GM12878 (cell line): ENCODE data around the gene PPP1R17.

Experiments used
- CEBPB ChIP-seq, 2 experiments: fragments of 150-350 bp in 1 of 2; IDR thresholded peaks; 2 replicates each; pipeline ENCODE4 v1.6.1; 2012 to 2014; ENCODE audit warnings: low read depth in 2 of 2, low read length in 2 of 2, borderline replicate concordance in 1 of 2, inconsistent platforms in 1 of 2
- HDAC6 ChIP-seq: fragments of 200-600 bp; sonication (generic); IDR thresholded peaks from one replicate; pipeline ENCODE4 v1.8.0; 2017; ENCODE audit warnings: antibody characterized with exemption; ENCODE audit not compliant: unreplicated experiment
- JUND ChIP-seq: IDR thresholded peaks from 2 replicates; pipeline ENCODE4 v1.6.1; 2012; ENCODE audit warnings: low read depth, mild to moderate bottlenecking, low read length, improper control_type of control experiment, moderate library complexity
- NRF1 ChIP-seq: conservative IDR thresholded peaks from 2 replicates; pipeline ENCODE4 v1.6.1; 2011; ENCODE audit warnings: mild to moderate bottlenecking, low read depth, low read length, improper control_type of control experiment
- POLR2A ChIP-seq: IDR thresholded peaks from 2 replicates; pipeline ENCODE4 v1.6.1; 2011; ENCODE audit warnings: low read depth, mild to moderate bottlenecking, low read length
- RAD21 ChIP-seq: IDR thresholded peaks from 2 replicates; pipeline ENCODE4 v1.6.1; 2011; ENCODE audit warnings: mild to moderate bottlenecking, low read depth, low read length, moderate library complexity; ENCODE audit not compliant: insufficient read depth
- SP1 ChIP-seq: IDR thresholded peaks from one replicate; pipeline ENCODE4 v1.6.1; 2011; ENCODE audit warnings: low read depth, low read length
- TF ChIP-seq, protein P1 (sequence below), 3 experiments: IDR thresholded peaks in 2 of 3; conservative IDR thresholded peaks in 1 of 3; 2 replicates each; pipeline ENCODE4 v1.5.1; 2011; ENCODE audit warnings: low read depth in 3 of 3, low read length in 3 of 3, mild to moderate bottlenecking in 3 of 3, control low read depth in 2 of 3, moderate library complexity in 2 of 3, inconsistent platforms in 1 of 3, mixed read lengths in 1 of 3; ENCODE audit not compliant: control insufficient read depth in 2 of 3, insufficient read depth in 1 of 3; ENCODE audit errors: extremely low read depth in 1 of 3
- TF ChIP-seq, protein P2 (sequence below): fragments of 450-650 bp; IDR thresholded peaks from 2 replicates; pipeline ENCODE4 v1.6.1; 2018; ENCODE audit warnings: mild to moderate bottlenecking, low read depth, moderate library complexity; ENCODE audit not compliant: partially characterized antibody
- TF ChIP-seq, protein P3 (sequence below): IDR thresholded peaks from 2 replicates; pipeline ENCODE4 v1.6.1; 2012; ENCODE audit warnings: low read length, inconsistent platforms

- TF ChIP-seq, protein P1, sequence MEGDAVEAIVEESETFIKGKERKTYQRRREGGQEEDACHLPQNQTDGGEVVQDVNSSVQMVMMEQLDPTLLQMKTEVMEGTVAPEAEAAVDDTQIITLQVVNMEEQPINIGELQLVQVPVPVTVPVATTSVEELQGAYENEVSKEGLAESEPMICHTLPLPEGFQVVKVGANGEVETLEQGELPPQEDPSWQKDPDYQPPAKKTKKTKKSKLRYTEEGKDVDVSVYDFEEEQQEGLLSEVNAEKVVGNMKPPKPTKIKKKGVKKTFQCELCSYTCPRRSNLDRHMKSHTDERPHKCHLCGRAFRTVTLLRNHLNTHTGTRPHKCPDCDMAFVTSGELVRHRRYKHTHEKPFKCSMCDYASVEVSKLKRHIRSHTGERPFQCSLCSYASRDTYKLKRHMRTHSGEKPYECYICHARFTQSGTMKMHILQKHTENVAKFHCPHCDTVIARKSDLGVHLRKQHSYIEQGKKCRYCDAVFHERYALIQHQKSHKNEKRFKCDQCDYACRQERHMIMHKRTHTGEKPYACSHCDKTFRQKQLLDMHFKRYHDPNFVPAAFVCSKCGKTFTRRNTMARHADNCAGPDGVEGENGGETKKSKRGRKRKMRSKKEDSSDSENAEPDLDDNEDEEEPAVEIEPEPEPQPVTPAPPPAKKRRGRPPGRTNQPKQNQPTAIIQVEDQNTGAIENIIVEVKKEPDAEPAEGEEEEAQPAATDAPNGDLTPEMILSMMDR (IDR thresholded peaks at IDR 0.05 in 2 of 3, conservative IDR thresholded peaks at IDR 0.05 in 1 of 3; ENCODE audit: control insufficient read depth in 2 of 3, extremely low read depth in 1 of 3, insufficient read depth in 1 of 3, low read depth in 3 of 3, low read length in 3 of 3) = no peak
- TF ChIP-seq SP1 (no peak), RAD21 (no peak), CEBPB (IDR thresholded peaks at IDR 0.05; ENCODE audit: borderline replicate concordance in 1 of 2, low read depth in 2 of 2, low read length in 2 of 2) (no peak), JUND (no peak), HDAC6 (no peak), NRF1 (no peak), POLR2A (no peak)
- TF ChIP-seq, protein P2, sequence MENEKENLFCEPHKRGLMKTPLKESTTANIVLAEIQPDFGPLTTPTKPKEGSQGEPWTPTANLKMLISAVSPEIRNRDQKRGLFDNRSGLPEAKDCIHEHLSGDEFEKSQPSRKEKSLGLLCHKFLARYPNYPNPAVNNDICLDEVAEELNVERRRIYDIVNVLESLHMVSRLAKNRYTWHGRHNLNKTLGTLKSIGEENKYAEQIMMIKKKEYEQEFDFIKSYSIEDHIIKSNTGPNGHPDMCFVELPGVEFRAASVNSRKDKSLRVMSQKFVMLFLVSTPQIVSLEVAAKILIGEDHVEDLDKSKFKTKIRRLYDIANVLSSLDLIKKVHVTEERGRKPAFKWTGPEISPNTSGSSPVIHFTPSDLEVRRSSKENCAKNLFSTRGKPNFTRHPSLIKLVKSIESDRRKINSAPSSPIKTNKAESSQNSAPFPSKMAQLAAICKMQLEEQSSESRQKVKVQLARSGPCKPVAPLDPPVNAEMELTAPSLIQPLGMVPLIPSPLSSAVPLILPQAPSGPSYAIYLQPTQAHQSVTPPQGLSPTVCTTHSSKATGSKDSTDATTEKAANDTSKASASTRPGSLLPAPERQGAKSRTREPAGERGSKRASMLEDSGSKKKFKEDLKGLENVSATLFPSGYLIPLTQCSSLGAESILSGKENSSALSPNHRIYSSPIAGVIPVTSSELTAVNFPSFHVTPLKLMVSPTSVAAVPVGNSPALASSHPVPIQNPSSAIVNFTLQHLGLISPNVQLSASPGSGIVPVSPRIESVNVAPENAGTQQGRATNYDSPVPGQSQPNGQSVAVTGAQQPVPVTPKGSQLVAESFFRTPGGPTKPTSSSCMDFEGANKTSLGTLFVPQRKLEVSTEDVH = no peak
- TF ChIP-seq, protein P3, sequence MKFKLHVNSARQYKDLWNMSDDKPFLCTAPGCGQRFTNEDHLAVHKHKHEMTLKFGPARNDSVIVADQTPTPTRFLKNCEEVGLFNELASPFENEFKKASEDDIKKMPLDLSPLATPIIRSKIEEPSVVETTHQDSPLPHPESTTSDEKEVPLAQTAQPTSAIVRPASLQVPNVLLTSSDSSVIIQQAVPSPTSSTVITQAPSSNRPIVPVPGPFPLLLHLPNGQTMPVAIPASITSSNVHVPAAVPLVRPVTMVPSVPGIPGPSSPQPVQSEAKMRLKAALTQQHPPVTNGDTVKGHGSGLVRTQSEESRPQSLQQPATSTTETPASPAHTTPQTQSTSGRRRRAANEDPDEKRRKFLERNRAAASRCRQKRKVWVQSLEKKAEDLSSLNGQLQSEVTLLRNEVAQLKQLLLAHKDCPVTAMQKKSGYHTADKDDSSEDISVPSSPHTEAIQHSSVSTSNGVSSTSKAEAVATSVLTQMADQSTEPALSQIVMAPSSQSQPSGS = no peak
Measured at GRCh38 chr7:31642681-31643115, 44.3 kb upstream of the PPP1R17 start.
